ENCODE results near the gene DPYD. TPM values are rescaled to one million over a fixed set of nuclear protein-coding genes. Genes with fewer than 3 reads are reported as not detected.

Gene DPYD
- polyA plus RNA-seq, 1 of the 3 experiments (the other 2 are of a cell fraction): 23.0 TPM

DNA sequence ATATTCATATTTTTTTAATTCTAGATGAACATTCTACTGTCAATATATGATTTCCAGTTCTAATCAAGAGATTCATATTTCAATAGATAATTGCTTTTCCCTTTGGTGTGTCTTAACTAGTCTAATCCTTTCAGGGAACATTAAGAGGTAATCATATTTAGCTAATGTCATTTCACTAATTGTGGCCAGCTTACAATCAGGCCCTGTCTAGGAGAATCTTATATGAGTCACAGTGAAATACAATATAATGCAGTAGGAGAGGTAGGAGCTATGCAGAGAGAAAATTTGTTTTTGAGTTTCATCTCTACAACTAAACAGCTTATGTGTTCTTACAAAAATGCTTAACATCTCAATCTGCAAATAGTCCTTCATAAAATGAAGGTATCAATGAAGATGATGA is 85.9 kb downstream of the DPYD start:
- H3F3A ChIP-seq (replicated peaks; ENCODE audit: insufficient read depth): peaks cover 25% of the 10 kb centered on the region
- no peaks in the 10 kb centered on the region; the same call in 1 of the 2 replicates for H3K9me2 ChIP-seq
- no peak overlapping the region for H3K9ac ChIP-seq
- H3K4me1 ChIP-seq (ENCODE audit: control insufficient read depth in 1 of 2, insufficient read depth in 2 of 2, low read depth in 1 of 2, low read length in 1 of 2): peaks cover 17 to 36% of the 10 kb centered on the region in 2 experiments; a peak in 3 of 4 replicates
- H2AFZ ChIP-seq (ENCODE audit: low read depth): no peak overlapping the region
- H3K79me2 ChIP-seq (ENCODE audit: insufficient read depth): peaks cover 93% of the 10 kb centered on the region
- peaks cover 0 to 31% of the 10 kb centered on the region in 2 experiments for H3K36me3 ChIP-seq (replicated peaks in 1 of 2; ENCODE audit: control insufficient read depth in 1 of 2, insufficient read depth in 2 of 2, low read length in 1 of 2)
- no peak overlapping the region for H3K4me3 ChIP-seq (ENCODE audit: low read depth in 2 of 2, low read length in 1 of 2)
- ChIA-PET POLR2A (no interaction called here), CTCF (no interaction called here)
- H4K20me1 ChIP-seq (ENCODE audit: insufficient read depth): no peaks in the 10 kb centered on the region
- no peaks in the 10 kb centered on the region for H3K27me3 ChIP-seq (ENCODE audit: insufficient read depth)
- no peak for DNase-seq
- no peak overlapping the region for H3K4me2 ChIP-seq
- peak overlapping the region in 1 of 2 experiments; percentile 71; a peak in 2 of 4 replicates for H3K27ac ChIP-seq (ENCODE audit: low read depth in 2 of 2, low read length in 1 of 2)
- no peaks in the 10 kb centered on the region for H3K9me3 ChIP-seq
- TF ChIP-seq, protein P1, sequence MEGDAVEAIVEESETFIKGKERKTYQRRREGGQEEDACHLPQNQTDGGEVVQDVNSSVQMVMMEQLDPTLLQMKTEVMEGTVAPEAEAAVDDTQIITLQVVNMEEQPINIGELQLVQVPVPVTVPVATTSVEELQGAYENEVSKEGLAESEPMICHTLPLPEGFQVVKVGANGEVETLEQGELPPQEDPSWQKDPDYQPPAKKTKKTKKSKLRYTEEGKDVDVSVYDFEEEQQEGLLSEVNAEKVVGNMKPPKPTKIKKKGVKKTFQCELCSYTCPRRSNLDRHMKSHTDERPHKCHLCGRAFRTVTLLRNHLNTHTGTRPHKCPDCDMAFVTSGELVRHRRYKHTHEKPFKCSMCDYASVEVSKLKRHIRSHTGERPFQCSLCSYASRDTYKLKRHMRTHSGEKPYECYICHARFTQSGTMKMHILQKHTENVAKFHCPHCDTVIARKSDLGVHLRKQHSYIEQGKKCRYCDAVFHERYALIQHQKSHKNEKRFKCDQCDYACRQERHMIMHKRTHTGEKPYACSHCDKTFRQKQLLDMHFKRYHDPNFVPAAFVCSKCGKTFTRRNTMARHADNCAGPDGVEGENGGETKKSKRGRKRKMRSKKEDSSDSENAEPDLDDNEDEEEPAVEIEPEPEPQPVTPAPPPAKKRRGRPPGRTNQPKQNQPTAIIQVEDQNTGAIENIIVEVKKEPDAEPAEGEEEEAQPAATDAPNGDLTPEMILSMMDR (IDR thresholded peaks at IDR 0.05): no peak
- TF ChIP-seq SMC3 (IDR thresholded peaks at IDR 0.05; ENCODE audit: low read depth, low read length): no peak
- TF ChIP-seq FOSL2 (IDR thresholded peaks at IDR 0.05; ENCODE audit: borderline replicate concordance, low read depth): 0 out of 2 replicates have a peak, but pooled peaks have one; percentile 20
- no peak for TF ChIP-seq EZH2phosphoT487 (IDR thresholded peaks at IDR 0.05; ENCODE audit: borderline replicate concordance, low read depth)
- TF ChIP-seq, protein P2, sequence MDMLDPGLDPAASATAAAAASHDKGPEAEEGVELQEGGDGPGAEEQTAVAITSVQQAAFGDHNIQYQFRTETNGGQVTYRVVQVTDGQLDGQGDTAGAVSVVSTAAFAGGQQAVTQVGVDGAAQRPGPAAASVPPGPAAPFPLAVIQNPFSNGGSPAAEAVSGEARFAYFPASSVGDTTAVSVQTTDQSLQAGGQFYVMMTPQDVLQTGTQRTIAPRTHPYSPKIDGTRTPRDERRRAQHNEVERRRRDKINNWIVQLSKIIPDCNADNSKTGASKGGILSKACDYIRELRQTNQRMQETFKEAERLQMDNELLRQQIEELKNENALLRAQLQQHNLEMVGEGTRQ (IDR thresholded peaks at IDR 0.05; ENCODE audit: borderline replicate concordance, low read depth, low read length): no peak
- TF ChIP-seq, protein P3, sequence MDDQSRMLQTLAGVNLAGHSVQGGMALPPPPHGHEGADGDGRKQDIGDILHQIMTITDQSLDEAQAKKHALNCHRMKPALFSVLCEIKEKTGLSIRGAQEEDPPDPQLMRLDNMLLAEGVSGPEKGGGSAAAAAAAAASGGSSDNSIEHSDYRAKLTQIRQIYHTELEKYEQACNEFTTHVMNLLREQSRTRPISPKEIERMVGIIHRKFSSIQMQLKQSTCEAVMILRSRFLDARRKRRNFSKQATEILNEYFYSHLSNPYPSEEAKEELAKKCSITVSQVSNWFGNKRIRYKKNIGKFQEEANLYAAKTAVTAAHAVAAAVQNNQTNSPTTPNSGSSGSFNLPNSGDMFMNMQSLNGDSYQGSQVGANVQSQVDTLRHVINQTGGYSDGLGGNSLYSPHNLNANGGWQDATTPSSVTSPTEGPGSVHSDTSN (IDR thresholded peaks at IDR 0.05): no peak
- TF ChIP-seq POLR2AphosphoS5 (IDR thresholded peaks at IDR 0.05; ENCODE audit: low read depth, low read length): no peak; the same call in 1 of the 2 replicates
- no peak for TF ChIP-seq FOXJ3 (CRISPR knock-in tag; IDR thresholded peaks at IDR 0.05)
- no peak for TF ChIP-seq MEF2A (IDR thresholded peaks at IDR 0.05; ENCODE audit: borderline replicate concordance, low read depth)
- TF ChIP-seq CHD2 (IDR thresholded peaks at IDR 0.05; ENCODE audit: low read length, partially characterized antibody): no peak
- no peak for TF ChIP-seq RXRA (IDR thresholded peaks at IDR 0.05; ENCODE audit: borderline replicate concordance, low read depth)
- peak; percentile 28; the same call in 1 of the 2 replicates for TF ChIP-seq TCF12 (IDR thresholded peaks at IDR 0.05)
- no peak for TF ChIP-seq TAF1 (IDR thresholded peaks at IDR 0.05; ENCODE audit: borderline replicate concordance, low read depth, low read length)
- no peak for TF ChIP-seq NRF1 (IDR thresholded peaks at IDR 0.05; ENCODE audit: low read depth, low read length)
- TF ChIP-seq, protein P4, sequence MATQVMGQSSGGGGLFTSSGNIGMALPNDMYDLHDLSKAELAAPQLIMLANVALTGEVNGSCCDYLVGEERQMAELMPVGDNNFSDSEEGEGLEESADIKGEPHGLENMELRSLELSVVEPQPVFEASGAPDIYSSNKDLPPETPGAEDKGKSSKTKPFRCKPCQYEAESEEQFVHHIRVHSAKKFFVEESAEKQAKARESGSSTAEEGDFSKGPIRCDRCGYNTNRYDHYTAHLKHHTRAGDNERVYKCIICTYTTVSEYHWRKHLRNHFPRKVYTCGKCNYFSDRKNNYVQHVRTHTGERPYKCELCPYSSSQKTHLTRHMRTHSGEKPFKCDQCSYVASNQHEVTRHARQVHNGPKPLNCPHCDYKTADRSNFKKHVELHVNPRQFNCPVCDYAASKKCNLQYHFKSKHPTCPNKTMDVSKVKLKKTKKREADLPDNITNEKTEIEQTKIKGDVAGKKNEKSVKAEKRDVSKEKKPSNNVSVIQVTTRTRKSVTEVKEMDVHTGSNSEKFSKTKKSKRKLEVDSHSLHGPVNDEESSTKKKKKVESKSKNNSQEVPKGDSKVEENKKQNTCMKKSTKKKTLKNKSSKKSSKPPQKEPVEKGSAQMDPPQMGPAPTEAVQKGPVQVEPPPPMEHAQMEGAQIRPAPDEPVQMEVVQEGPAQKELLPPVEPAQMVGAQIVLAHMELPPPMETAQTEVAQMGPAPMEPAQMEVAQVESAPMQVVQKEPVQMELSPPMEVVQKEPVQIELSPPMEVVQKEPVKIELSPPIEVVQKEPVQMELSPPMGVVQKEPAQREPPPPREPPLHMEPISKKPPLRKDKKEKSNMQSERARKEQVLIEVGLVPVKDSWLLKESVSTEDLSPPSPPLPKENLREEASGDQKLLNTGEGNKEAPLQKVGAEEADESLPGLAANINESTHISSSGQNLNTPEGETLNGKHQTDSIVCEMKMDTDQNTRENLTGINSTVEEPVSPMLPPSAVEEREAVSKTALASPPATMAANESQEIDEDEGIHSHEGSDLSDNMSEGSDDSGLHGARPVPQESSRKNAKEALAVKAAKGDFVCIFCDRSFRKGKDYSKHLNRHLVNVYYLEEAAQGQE (IDR thresholded peaks at IDR 0.05; ENCODE audit: low read depth, low read length): no peak
- TF ChIP-seq EP300 (IDR thresholded peaks at IDR 0.05; ENCODE audit: borderline replicate concordance in 1 of 2, low read depth in 1 of 2, low read length in 1 of 2): peak in 1 of 2 experiments; percentile 75; a peak in 2 of 4 replicates
- no peak for TF ChIP-seq RFX5 (IDR thresholded peaks at IDR 0.05; ENCODE audit: low read length)
- TF ChIP-seq JUND (IDR thresholded peaks at IDR 0.05): 0 out of 2 replicates have a peak, but pooled peaks have one; percentile 23
- TF ChIP-seq, protein P5, sequence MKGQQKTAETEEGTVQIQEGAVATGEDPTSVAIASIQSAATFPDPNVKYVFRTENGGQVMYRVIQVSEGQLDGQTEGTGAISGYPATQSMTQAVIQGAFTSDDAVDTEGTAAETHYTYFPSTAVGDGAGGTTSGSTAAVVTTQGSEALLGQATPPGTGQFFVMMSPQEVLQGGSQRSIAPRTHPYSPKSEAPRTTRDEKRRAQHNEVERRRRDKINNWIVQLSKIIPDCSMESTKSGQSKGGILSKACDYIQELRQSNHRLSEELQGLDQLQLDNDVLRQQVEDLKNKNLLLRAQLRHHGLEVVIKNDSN (IDR thresholded peaks at IDR 0.05; ENCODE audit: borderline replicate concordance, low read depth): no peak
- no peak for TF ChIP-seq NFIC (IDR thresholded peaks at IDR 0.05; ENCODE audit: borderline replicate concordance)
- no peak for TF ChIP-seq ELF1 (IDR thresholded peaks at IDR 0.05)
- no peak for TF ChIP-seq GABPA (IDR thresholded peaks at IDR 0.05; ENCODE audit: low read depth)
- TF ChIP-seq, protein P6, sequence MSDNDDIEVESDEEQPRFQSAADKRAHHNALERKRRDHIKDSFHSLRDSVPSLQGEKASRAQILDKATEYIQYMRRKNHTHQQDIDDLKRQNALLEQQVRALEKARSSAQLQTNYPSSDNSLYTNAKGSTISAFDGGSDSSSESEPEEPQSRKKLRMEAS (IDR thresholded peaks at IDR 0.05; ENCODE audit: low read depth): no peak
- no peak for TF ChIP-seq TEAD4 (IDR thresholded peaks at IDR 0.05; ENCODE audit: borderline replicate concordance, insufficient read depth)
- TF ChIP-seq GATA2 (CRISPR knock-in tag; IDR thresholded peaks at IDR 0.05): no peak
- no peak for TF ChIP-seq RAD21 (IDR thresholded peaks at IDR 0.05; ENCODE audit: low read length)
